K562 (cell line): ENCODE data around the gene CPVL. TPM values are rescaled to one million over a fixed set of nuclear protein-coding genes. Genes with fewer than 3 reads are reported as not detected.

Experiments used
- ATAC-seq: fragments of 200-7000 bp; cut with Tn5 transposase; 3 replicates; pipeline ENCODE4 v1.9.1; 2020; ENCODE audit warnings: moderate library complexity
- BruUV-seq: library from RNA; stranded (reverse); fragments of 400-500 nt; replicated peaks from 2 replicates; lab custom pipeline; 2021; lab: Mats Ljungman, UMichigan
- CTCF ChIA-PET: fragments of 300-600 bp; formaldehyde crosslinking; extraction: SDS; loops from one replicate; lab custom pipeline; 2021; ENCODE audit warnings: low intra/inter-chr PET ratio; lab: Yijun Ruan, JAX
- POLR2A ChIA-PET: fragments of 300-600, 350-650 bp; sonication (Branson Sonifier 250); formaldehyde crosslinking; extraction: SDS; loops from one replicate; lab custom pipeline; 2021; ENCODE audit warnings: antibody characterized with exemption, inconsistent platforms; lab: Yijun Ruan, JAX
- DNase-seq, 4 experiments: peaks; one replicate each; pipeline versions ENCODE4 v3.0.0 to v3.0.0-alpha.2; 2011 to 2018; ENCODE audit warnings: low spot score in 3 of 4, mixed read lengths in 3 of 4; ENCODE audit errors: extremely low read depth in 1 of 4
- FAIRE-seq: peaks from 2 replicates; lab custom pipeline; 2011; peaks lifted over from hg19 to GRCh38; lab: Jason Lieb, UNC
- H2AFZ ChIP-seq: 2 replicates; pipeline ENCODE4 v1.6.0; 2011; ENCODE audit warnings: low read depth, low read length, control low read depth, inconsistent platforms
- H3K27ac ChIP-seq: fragments of 200-600 bp; 3 replicates; pipeline ENCODE4 v1.8.0; 2011; ENCODE audit warnings: low read depth, mild to moderate bottlenecking, control low read depth, inconsistent platforms, low read length, moderate library complexity, mixed read lengths; ENCODE audit errors: extremely low read depth
- H3K27me3 ChIP-seq, 2 experiments: fragments of 300-600 bp in 1 of 2; 2 replicates in 1 of 2; 3 replicates in 1 of 2; pipeline versions ENCODE4 v1.6.0 to v1.8.0; 2011; ENCODE audit warnings: inconsistent platforms in 2 of 2, low read length in 2 of 2, mild to moderate bottlenecking in 1 of 2, mixed read lengths in 1 of 2, moderate library complexity in 1 of 2; ENCODE audit not compliant: control insufficient read depth in 2 of 2, insufficient read depth in 2 of 2
- H3K36me3 ChIP-seq: fragments of 300-600 bp; 3 replicates; pipeline ENCODE4 v1.8.0; 2011; ENCODE audit warnings: mild to moderate bottlenecking, low read length, inconsistent platforms; ENCODE audit not compliant: control insufficient read depth, insufficient read depth
- H3K4me1 ChIP-seq, 2 experiments: fragments of 200-600 bp in 1 of 2; replicated peaks in 1 of 2; 2 replicates in 1 of 2; 3 replicates in 1 of 2; pipeline versions ENCODE4 v1.5.1 to v1.8.0; 2011; ENCODE audit warnings: inconsistent platforms in 2 of 2, low read length in 2 of 2, mild to moderate bottlenecking in 1 of 2, mixed read lengths in 1 of 2, moderate library complexity in 1 of 2; ENCODE audit not compliant: control insufficient read depth in 2 of 2, insufficient read depth in 2 of 2
- H3K4me2 ChIP-seq: 2 replicates; pipeline ENCODE4 v1.6.1; 2011; ENCODE audit warnings: low read length, control low read depth, inconsistent platforms, mixed read lengths; ENCODE audit not compliant: insufficient read depth
- H3K4me3 ChIP-seq: fragments of 200-600 bp; sonication (generic), shearing (Covaris generic); 2 replicates; pipeline ENCODE4 v1.5.1; 2016; ENCODE audit warnings: control low read depth, inconsistent platforms
- H3K79me2 ChIP-seq: fragments of 200-600 bp; 3 replicates; pipeline ENCODE4 v1.8.0; 2011; ENCODE audit warnings: low read length, inconsistent platforms; ENCODE audit not compliant: control insufficient read depth, insufficient read depth
- H3K9ac ChIP-seq, 2 experiments: 2 replicates each; pipeline versions ENCODE4 v1.6.0 to v1.6.1; 2011; ENCODE audit warnings: low read depth in 2 of 2, low read length in 2 of 2, control low read depth in 1 of 2, inconsistent platforms in 1 of 2, mild to moderate bottlenecking in 1 of 2, mixed read lengths in 1 of 2; ENCODE audit not compliant: insufficient read depth in 1 of 2
- H3K9me1 ChIP-seq: one replicate; pipeline ENCODE4 v1.6.0; 2011; ENCODE audit warnings: inconsistent platforms, mild to moderate bottlenecking, low read length, moderate library complexity; ENCODE audit not compliant: control insufficient read depth, insufficient read depth
- H3K9me3 ChIP-seq: replicated peaks from 2 replicates; pipeline ENCODE4 v1.5.1; 2011; ENCODE audit warnings: low read depth, low read length, inconsistent platforms; ENCODE audit not compliant: control insufficient read depth, insufficient read depth
- H4K20me1 ChIP-seq: replicated peaks from 2 replicates; pipeline ENCODE4 v1.6.1; 2011; ENCODE audit warnings: low read length, inconsistent platforms, mixed read lengths; ENCODE audit not compliant: control insufficient read depth, insufficient read depth
- CC2D1A ChIP-seq: fragments of 450-650 bp; IDR thresholded peaks from 2 replicates; pipeline ENCODE4 v1.6.1; 2017; ENCODE audit warnings: mild to moderate bottlenecking
- CREB5 ChIP-seq: fragments of 250-450 bp; sonication (Bioruptor Pico); IDR thresholded peaks from 2 replicates; pipeline ENCODE4 v1.5.0; 2020; ENCODE audit warnings: mild to moderate bottlenecking
- CSDE1 ChIP-seq, 2 experiments: fragments of 450-650 bp; IDR thresholded peaks; 2 replicates each; pipeline ENCODE4 v1.6.1; 2016; ENCODE audit warnings: mild to moderate bottlenecking in 1 of 2
- EP300 ChIP-seq: IDR thresholded peaks from 2 replicates; pipeline ENCODE4 v1.6.1; 2012; ENCODE audit warnings: low read length, improper control_type of control experiment
- EP400 ChIP-seq: fragments of 450-650 bp; IDR thresholded peaks from 2 replicates; pipeline ENCODE4 v1.6.1; 2017; ENCODE audit warnings: antibody characterized with exemption, mild to moderate bottlenecking, moderate library complexity
- FUS ChIP-seq: fragments of 200-400 bp; formaldehyde crosslinking; optimal IDR thresholded peaks from 2 replicates; pipeline ENCODE3; 2017; ENCODE audit warnings: low read depth, low read length
- HIVEP1 ChIP-seq: fragments of 250-450 bp; sonication (Bioruptor Pico); IDR thresholded peaks from 2 replicates; pipeline ENCODE4 v1.4.0; 2020; ENCODE audit warnings: mild to moderate bottlenecking
- IRF1 ChIP-seq: sonication (generic); formaldehyde crosslinking; IDR thresholded peaks from 2 replicates; pipeline ENCODE4 v1.8.0; 2022; ENCODE audit warnings: missing genetic modification reagents, mild to moderate bottlenecking, borderline replicate concordance
- MBD2 ChIP-seq: sonication (generic); IDR thresholded peaks from 2 replicates; pipeline ENCODE4 v1.6.1; 2016; ENCODE audit warnings: low read depth, borderline replicate concordance
- RCOR1 ChIP-seq, 2 experiments: IDR thresholded peaks; 2 replicates each; pipeline ENCODE4 v1.6.1; 2012; ENCODE audit warnings: low read depth in 2 of 2, low read length in 2 of 2, borderline replicate concordance in 1 of 2, improper control_type of control experiment in 1 of 2
- SMAD1 ChIP-seq: fragments of 150-350 bp; IDR thresholded peaks from 2 replicates; pipeline ENCODE4 v1.6.1; 2014; ENCODE audit warnings: low read length, low read depth; ENCODE audit not compliant: partially characterized antibody
- ZBTB11 ChIP-seq, 3 experiments: fragments of 200-800 bp in 1 of 3; fragments of 250-450 bp in 1 of 3; fragments of 450-650 bp in 1 of 3; sonication (Bioruptor Pico) in 1 of 3; sonication (Bioruptor generic) in 1 of 3; formaldehyde crosslinking in 1 of 3; IDR thresholded peaks; 2 replicates each; pipeline versions ENCODE4 v1.6.1 to v1.8.0; 2016 to 2022; ENCODE audit warnings: mild to moderate bottlenecking in 2 of 3, missing genetic modification characterization in 2 of 3, missing compliant biosample characterization in 1 of 3, moderate library complexity in 1 of 3
- ZBTB34 ChIP-seq: fragments of 250-450 bp; sonication (Bioruptor Pico); IDR thresholded peaks from 2 replicates; pipeline ENCODE4 v1.8.0; 2021; ENCODE audit warnings: mild to moderate bottlenecking, moderate library complexity
- ZNF324 ChIP-seq: fragments of 250-450 bp; sonication (Bioruptor Pico); IDR thresholded peaks from 2 replicates; pipeline ENCODE4 v1.4.0; 2020; ENCODE audit warnings: mild to moderate bottlenecking
- in situ Hi-C: fragments of 300-500 bp; cut with MboI; formaldehyde crosslinking; loops from 4 replicates; pipeline ENCODE4 v1.15.0; 2018; ENCODE audit warnings: inconsistent platforms, mixed read lengths
- intact Hi-C: fragments of 100-400 bp; cut with micrococcal nuclease; formaldehyde crosslinking; loops from 2 replicates; pipeline ENCODE4 v1.14.2; 2022
- polyA plus RNA-seq, 8 experiments: library from polyadenylated mRNA; depleted of rRNA in 4 of 8; stranded (reverse) in 5 of 8; unstranded in 3 of 8; fragments of >200 nt; fragmentation: Nextera tagmentation in 2 of 8; fragmentation: Illumina TruSeq in 1 of 8; extraction: Ambion mirVana in 2 of 8; extraction: Trizol in 1 of 8; gene quantifications; 2 replicates each; pipeline versions ENCODE4 v1.2.1 to v1.2.3, GENCODE V29; 2011 to 2014; ENCODE audit warnings: inconsistent platforms in 1 of 8, missing spikeins in 1 of 8
- total RNA-seq, 7 experiments: library from RNA; depleted of rRNA in 6 of 7; stranded (reverse); fragments of >200 nt in 6 of 7; fragmentation: Illumina TruSeq in 2 of 7; extraction: Trizol in 2 of 7; gene quantifications; 2 replicates each; pipeline versions ENCODE4 v1.2.1 to v1.2.3, GENCODE V29; 2011 to 2021; ENCODE audit warnings: low replicate concordance in 1 of 7

The CPVL gene
- total and polyA plus RNA-seq, 9 of the 15 experiments (the other 6 are each of a cell fraction or from before 2014, with no cell fraction given): 0.89 to 2.4 (median 1.5) TPM

- TF ChIP-seq ZBTB11 (CRISPR knock-in tag; IDR thresholded peaks at IDR 0.05): no peak
Observed at GRCh38 chr7:29063236-29063635, 83.1 kb downstream of the CPVL start (continued).

GRCh38 chr7:29053105-29053872, 93.0 kb downstream of the CPVL start:
- H3K4me1 ChIP-seq: no peaks in the 10 kb centered on the region
- H3K79me2 ChIP-seq: no peaks in the 10 kb centered on the region
- POLR2A ChIA-PET: no interaction called here
- no peak for ATAC-seq
- no peaks in the 10 kb centered on the region for H3K27me3 ChIP-seq
- no peaks in the 10 kb centered on the region for H3K9me3 ChIP-seq
- intact Hi-C loops (no loop called here), in situ Hi-C loops (no loop called here)
- DNase-seq: no peak
- no peaks in the 10 kb centered on the region for H3K36me3 ChIP-seq
- no peak overlapping the region for H3K4me3 ChIP-seq
- no peak for FAIRE-seq
- no peaks in the 10 kb centered on the region for H4K20me1 ChIP-seq
- no peak overlapping the region for H2AFZ ChIP-seq
- no peak overlapping the region for H3K27ac ChIP-seq
- BruUV-seq: no TSS peak
- H3K9me1 ChIP-seq: no peaks in the 10 kb centered on the region
- H3K9ac ChIP-seq: no peak overlapping the region
- CTCF ChIA-PET: no interaction called here
- H3K4me2 ChIP-seq: no peak overlapping the region
- TF ChIP-seq ZNF324 (CRISPR knock-in tag) (no peak), CREB5 (CRISPR knock-in tag) (no peak), HIVEP1 (CRISPR knock-in tag) (no peak), ZBTB34 (CRISPR knock-in tag) (no peak), SMAD1 (no peak), RCOR1 (IDR thresholded peaks at IDR 0.05; ENCODE audit: borderline replicate concordance in 1 of 2, low read depth in 2 of 2, low read length in 2 of 2) (no peak), IRF1 (CRISPR knock-in tag) (no peak), FUS (no peak), EP400 (no peak), EP300 (no peak), CSDE1 (IDR thresholded peaks at IDR 0.05) (no peak), CC2D1A (no peak), MBD2 (no peak)
